ENCODE data around the gene PRICKLE3.

The PRICKLE3 gene

DNA sequence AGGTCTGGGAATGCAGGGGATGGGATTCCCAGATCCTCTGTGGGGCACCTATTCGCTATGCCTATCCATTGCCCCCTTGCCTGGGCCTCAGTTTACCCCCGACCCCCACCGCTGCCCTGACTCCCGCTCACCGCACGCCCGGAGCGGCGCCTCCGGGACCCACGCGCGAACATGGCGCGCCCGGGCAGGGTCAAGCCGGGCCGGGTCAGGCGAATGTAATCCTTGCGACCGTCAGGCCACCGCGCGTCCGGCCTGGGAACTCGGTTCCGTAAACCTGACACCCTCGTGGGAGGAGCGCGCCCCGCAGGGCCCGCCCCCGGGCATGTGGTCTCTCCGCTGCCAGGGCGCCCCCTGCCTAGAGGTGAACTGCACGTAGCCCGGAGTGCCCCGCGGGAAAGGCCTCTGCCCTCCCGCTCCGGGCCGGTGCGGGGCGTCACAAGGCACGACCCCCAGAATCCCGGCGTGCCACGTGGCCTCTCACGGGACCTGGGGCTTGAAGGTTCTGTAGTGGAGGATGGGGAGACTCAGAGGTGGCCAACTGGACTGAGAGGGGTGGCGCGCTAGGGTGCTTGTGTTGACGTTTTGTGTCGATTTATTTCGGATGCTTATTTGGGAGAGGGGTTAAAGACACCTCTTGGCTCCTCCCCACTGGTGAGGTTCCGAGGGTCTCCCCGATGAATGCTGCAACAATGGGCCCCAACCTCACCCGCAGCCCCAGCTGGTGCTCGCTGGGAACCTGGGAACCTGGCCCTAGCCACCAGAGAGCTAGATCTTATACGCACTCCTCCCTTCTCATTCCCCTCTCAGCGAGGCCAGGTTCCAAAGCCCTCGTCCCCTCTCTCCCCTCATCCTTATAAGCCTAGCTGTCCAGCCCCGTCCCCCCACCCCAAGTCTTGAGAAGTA is at the start of gene PRICKLE3:
Gene PRICKLE3 (minus strand): TSS at position 249 of the 903 bp plus-strand sequence. CDS start 76 bp downstream, at position 173.
- peak; percentile 52 for DNase-seq

DNA sequence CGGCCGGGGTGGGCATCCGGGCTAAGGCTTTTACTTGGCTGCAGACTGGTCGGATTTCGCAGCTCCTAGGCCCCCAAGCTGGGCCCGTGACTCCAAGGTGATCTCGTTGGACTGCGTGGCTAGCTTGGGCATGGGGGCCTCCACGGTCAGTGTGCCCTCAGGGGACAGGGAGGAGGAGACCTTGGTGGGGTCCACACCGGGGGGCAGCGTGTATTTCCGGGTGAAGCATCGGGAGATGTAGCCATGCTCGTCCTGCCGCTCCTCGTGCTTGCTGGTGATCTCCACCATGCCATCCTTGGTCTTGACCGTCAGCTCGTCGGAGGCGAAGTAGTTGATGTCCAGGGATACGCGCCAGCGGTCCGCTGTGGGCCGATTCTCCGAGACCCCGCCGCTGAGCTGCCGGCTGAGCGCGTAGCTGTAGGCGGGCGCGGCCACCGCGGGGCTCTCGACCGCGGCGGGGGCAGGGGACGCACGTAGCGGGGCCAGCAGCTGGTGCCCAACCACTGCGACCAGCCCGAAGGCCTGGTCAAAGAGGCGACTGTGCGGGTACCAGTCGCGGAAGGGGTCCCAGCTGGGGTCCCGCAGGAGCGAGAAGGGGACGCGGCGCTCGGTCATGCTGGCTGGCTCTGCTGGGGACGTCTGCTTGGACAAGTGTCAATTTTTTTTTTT is 47.8 kb upstream of the PRICKLE3 start:
- no peak for DNase-seq

DNA sequence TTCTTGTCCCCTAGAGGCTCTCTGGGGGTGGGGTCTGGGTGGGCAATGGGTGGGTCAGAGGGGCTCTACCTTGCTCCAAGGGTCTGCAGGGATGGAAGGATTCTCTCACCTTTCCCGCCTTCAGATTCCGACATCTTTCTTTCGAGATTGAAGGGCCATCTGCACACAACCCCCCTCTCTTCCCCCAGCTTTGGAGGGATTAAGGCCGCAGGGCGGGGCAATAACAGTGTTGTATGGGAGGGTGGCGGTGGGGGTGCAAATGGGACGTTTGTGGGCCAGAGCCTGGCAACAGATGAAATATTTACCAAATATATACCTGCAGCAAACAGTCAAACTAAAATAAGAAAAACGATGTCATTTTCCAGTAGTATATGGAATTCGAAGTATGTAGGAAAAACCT is 47.0 kb upstream of the PRICKLE3 start, which contains the start of gene CACNA1F:
Gene CACNA1F (minus strand): TSS at position 165 of the 400 bp plus-strand sequence. CDS start 31 bp downstream, at position 134.
- DNase-seq: no peak

GRCh38 chrX:49232525-49232924 is 46.4 kb upstream of the PRICKLE3 start:
- no peak for DNase-seq

DNA sequence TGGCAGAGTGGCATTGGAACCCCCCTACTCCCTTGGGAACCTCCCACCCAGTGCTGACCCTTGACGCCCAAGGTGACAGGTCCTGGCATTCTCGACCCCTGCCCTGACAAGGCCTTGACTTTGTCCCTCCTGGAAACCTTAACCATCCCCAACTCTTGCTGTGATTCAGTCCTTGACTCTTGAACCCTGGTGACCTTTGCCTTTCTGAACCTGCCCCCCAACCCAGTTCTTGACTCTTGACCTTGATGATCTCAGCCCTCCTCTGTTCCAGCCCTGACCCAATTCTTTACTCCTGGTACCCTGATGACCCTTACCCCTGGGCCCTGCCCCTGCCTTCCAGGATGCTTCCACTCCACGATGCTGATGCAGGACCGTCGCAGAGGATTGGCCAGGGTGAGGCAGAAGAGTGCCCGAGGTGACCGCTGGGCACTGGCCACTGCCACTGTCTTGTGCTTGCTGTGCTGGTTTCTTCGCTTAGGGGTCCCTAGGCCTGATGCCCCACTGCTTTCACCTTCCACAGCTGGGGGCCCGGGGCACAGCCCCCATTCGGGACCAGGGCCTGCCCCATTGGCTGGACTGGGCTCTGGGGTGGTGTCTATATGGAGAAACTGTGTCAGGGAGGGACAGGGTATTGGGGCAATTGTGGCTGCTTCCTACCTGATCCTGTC is 45.3 kb upstream of the PRICKLE3 start:
- DNase-seq: no peak

DNA sequence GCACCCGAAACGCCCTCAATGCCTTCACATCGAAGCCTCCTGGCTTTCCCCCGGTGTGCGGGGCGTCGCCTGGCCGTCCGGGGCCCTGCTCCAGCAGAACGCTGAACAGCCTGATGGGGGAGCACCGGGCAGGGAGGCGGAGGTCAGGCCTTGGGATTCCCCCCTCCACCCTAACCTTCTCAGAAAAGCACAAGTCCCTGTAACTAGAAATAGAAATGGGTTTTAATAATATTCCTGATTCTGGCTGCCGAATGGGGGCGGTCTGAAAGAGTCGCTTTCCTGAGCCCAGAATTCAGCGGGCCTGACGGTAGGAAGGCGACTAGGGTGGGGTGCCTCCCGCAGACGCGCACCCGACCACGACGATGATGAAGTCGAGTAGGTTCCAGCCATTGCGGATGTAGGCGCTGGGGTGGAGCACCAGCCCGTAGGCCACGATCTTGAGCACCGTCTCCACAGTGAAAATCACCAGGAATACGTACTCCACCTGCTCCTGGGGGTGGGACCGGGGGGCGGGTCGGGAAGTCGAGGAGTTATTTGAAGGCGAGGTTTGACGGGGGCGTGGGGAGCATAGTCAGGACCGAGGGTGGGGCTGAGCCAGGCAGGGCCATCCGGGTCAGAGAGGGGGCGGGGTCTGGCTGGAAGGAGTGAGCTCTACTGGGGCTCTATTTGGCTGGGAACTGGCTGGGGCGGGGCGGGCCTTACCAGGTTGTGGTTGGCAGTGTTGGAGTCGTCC is 44.5 kb upstream of the PRICKLE3 start:
- DNase-seq: peak; percentile 25

DNA sequence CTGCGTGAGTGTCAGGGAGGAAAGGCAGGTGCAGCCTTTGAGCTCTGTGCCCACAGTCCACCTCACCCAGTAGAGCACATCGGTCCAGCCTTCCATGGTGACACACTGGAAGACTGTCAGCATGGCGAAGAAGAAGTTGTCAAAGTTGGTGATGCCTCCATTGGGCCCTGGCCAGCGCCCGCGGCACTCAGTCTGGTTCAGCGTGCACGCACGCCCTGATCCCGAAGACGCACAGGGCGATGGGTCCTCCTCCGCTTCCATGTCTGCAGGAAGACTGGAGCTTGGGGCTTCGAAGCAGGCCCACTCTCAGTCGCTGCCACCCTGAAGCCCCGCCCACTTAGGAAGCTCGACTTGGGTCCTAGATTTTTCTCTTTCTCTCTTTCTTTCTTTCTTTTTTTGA is 42.0 kb upstream of the PRICKLE3 start:
- no peak for DNase-seq

DNA sequence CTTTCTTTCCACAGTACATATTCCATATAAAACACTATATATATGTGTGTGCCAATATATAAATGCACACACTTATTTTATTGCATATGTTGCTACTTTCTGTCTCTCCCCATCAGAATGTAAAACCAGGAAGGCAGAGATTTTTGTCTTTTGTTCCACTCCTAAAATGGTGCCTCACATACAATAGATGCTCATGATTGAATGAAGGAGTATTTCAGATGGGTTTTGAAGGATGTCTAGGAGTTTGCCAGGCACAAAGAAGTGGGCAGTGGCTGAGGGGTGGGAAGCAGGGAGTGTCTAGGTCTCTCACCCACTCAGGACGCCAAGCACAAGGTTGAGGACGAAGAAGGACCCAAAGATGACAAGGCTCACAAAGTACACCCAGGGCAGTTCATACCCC is 41.6 kb upstream of the PRICKLE3 start:
- DNase-seq: no peak

DNA sequence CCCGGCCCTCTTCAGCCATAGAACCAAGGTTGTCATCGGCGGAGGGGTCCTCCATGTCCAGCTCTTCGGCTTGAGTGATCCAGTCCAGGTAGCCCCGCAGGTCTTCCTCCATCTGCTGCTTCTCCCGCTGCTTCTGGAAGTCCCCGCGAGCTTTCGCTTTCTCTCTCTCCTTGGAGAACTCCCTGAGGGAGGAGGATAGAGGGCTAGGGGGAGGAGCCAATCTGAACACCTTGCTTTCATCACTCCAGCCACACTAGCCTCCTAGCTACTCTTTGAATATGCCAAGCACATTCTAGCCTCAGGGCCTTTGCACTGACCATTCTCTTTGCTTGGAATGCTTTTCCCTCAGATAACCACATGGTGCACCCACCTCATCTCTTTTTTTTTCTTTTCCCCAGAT is 40.8 kb upstream of the PRICKLE3 start:
- no peak for DNase-seq

- no peak for DNase-seq
These were observed 39.7 kb upstream of the PRICKLE3 start for GRCh38 chrX:49225858-49226257.

- no peak for DNase-seq
These were observed 35.7 kb upstream of the PRICKLE3 start for GRCh38 chrX:49221868-49222267.

- no peak for DNase-seq
These were observed 33.9 kb upstream of the PRICKLE3 start for GRCh38 chrX:49220100-49220499.

- DNase-seq: no peak
These were observed 28.9 kb upstream of the PRICKLE3 start for GRCh38 chrX:49214996-49215526.

DNA sequence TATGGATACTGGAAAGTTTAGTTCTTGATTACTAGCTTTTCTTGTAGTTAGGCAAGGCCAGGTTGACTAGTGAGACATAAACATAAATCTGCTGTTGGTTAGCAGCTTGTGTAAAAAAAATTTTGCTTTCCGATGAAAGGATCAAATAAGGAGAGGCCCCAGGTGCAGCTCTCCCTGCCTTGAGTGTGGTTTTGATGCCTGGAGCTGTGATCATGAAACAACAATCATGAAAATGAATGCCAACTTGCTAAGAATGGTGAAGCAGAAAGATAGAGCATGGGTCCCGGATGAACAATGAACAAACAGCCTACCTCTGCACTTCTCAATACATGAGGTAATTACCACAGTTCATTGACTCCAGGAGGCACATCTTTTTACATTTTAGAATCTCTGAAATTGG is 28.2 kb upstream of the PRICKLE3 start:
- DNase-seq: no peak

DNA sequence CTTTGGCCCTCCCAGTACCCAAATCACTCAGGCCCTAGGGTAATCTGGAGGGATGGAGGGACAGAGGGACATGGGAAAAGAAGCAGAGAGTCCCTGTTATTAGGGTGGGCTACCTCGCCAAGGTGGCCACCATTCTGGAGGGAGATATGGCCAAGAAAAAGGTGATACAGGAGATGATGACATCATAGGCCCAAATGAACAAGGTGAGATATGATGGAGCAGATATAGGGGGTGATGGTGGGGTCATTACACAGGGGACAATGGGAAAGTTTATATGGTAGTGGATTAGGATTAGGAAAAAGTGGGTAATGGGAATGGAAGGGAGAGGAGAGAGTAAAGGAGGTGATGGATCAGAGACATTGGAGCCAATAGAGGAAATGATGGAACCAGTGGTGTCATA is 26.7 kb upstream of the PRICKLE3 start:
- DNase-seq: no peak

DNA sequence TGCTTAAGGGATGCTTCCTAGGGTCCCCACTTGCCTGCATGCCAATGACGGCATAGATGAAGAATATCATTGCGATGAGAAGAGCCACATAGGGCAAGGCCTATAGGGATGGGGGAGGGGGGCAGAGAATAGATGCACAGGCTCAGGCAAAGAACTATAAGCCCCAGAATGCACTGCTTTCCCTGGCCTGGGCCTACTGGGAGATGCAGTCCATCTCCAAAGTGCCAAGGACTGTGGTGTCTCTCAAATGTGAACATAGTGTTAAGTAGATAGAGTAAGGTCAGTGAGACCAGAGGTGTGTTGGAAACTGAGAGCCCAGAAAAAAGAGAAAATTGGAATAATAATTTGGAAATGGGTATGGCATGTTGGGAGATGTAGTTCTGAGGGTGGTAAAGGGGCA is 26.0 kb upstream of the PRICKLE3 start:
- DNase-seq: no peak

- DNase-seq: no peak
These were observed 24.9 kb upstream of the PRICKLE3 start for GRCh38 chrX:49211074-49211473.

DNA sequence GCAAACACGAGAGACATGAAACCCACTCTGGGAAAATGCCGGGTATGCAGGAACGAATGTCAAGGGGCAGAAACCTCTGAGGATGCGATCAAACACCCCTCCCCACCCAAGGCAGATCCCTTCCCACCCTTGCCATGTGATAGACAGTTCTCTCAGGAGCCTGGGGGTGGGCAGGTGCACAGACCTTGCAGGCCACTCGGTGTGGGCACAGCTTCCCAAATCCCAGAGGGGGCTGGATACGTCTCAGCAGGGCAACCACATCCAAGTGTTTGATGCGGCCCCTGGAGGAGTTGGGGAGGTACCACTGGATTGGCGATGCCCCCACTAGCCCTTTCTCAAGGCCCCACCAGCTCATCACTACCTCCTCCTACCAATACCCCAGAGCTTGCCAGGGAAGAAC is 24.2 kb upstream of the PRICKLE3 start:
- no peak for DNase-seq

DNA sequence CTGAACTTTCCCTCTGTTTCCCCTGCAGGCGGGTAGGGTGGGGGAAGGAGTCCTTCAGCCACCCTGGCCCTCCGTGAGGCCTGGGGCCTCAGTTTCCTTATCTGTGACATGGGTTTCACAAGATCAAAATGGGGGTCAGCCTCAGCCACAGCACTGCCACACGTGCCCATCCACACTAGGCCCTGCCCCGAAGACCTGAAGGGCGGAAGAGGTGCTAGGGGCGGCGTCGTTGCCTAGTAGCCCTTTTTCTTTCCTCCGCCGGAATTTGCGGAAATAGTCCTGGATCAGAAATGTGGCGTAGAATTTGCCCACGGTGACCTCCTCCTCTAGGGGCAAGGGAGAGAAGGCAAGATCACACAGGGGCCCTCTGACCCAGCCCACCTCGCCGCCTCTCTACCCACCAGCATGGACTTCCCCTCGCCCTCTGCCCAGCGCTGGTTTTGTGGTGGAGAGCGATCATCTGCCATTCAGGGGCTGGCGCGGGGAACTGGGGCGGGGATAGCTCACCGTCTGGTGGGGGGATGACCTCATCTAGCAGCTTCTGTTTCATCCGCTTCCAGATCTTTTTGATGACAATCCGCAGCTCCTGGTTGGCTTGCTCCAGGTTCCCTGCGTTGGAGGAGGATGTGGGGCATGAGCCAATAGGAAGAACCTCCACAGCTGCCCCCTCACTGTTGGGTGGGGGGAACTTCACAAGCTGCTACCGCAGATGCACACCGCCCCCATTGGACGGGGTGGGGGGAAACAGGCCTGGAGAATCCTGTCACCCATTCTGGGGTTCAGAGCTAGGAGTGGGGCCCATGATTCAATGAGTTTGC is 23.5 kb upstream of the PRICKLE3 start:
- DNase-seq: no peak

DNA sequence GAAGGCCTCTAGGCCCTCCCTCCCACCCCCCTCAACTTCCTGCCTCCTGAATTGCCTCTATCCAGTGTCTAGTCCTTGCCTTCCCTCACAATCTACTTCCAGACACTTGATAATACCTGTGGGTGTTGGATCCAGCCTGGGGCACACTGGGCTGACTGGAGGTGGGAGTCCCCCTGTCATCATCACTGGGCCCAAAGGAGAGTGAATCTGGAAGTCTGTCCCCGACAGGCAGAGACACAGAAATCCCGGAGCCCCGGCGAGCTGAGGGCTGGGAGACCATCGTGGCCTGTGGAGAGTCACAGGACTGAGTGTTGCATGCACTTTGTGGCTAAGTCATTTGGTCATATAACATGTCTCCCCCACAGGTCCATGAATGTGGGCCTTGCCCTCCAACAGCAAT is 22.2 kb upstream of the PRICKLE3 start:
- DNase-seq: no peak

DNA sequence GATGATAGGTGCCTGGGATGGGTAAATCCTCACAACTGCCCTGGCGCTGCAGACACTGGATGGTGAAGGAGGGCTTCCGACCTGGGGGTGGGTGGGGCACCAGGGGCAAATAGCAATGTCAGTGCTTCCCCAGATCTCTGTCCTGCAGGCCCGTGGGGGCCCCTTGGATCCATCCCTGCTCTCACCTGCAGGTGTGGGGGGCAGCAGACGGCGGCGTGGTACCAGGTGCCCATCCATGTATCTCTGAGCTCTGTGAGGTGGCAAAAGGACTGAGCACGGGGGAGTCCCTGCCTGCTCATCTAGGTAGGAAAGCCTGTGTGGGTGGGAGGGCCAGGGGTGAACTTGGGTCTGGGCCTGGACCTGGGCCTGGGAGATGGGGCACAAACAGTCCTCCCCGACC is 20.4 kb upstream of the PRICKLE3 start:
- no peak for DNase-seq

- DNase-seq: no peak
These were observed 19.3 kb upstream of the PRICKLE3 start for GRCh38 chrX:49205443-49205842.
